ENCODE measurements around the gene MYADM.

The MYADM gene

GRCh38 chr19:53897459-53897858, 29.8 kb downstream of the MYADM start:
- no peaks in the 10 kb centered on the region for H3K27me3 ChIP-seq (ENCODE audit: insufficient read depth, insufficient read length)
- no peak for DNase-seq (ENCODE audit: low read depth, low spot score)
- no peak overlapping the region for H3K9ac ChIP-seq (ENCODE audit: insufficient read length, low read depth)
- TF ChIP-seq YY1 (IDR thresholded peaks at IDR 0.05; ENCODE audit: insufficient read depth, insufficient read length) (no peak), SUZ12 (IDR thresholded peaks at IDR 0.05; ENCODE audit: extremely low read depth, insufficient read depth, insufficient read length) (no peak), ZNF274 (IDR thresholded peaks at IDR 0.05; ENCODE audit: low read depth, low read length) (no peak)
- peaks cover 11% of the 10 kb centered on the region for H3K4me1 ChIP-seq (ENCODE audit: insufficient read depth, insufficient read length)
- no peaks in the 10 kb centered on the region for H3K9me3 ChIP-seq (ENCODE audit: insufficient read depth, low read length)
- no peaks in the 10 kb centered on the region for H3K36me3 ChIP-seq (ENCODE audit: insufficient read depth, insufficient read length, low read length)
- no peak overlapping the region for H3K4me3 ChIP-seq (ENCODE audit: insufficient read length, low read depth)

GRCh38 chr19:53898166-53898565, 30.5 kb downstream of the MYADM start:
- Histone ChIP-seq H3K4me1 (ENCODE audit: insufficient read depth, insufficient read length) (peaks cover 11% of the 10 kb centered on the region), H3K9me3 (ENCODE audit: insufficient read depth, low read length) (no peaks in the 10 kb centered on the region), H3K27me3 (ENCODE audit: insufficient read depth, insufficient read length) (no peaks in the 10 kb centered on the region), H3K9ac (ENCODE audit: insufficient read length, low read depth) (no peak overlapping the region), H3K4me3 (ENCODE audit: insufficient read length, low read depth) (peak overlapping the region; percentile 9), H3K36me3 (ENCODE audit: insufficient read depth, insufficient read length, low read length) (no peaks in the 10 kb centered on the region)
- TF ChIP-seq SUZ12 (IDR thresholded peaks at IDR 0.05; ENCODE audit: extremely low read depth, insufficient read depth, insufficient read length) (no peak), ZNF274 (IDR thresholded peaks at IDR 0.05; ENCODE audit: low read depth, low read length) (no peak), YY1 (IDR thresholded peaks at IDR 0.05; ENCODE audit: insufficient read depth, insufficient read length) (no peak)
- no peak for DNase-seq (ENCODE audit: low read depth, low spot score)

GRCh38 chr19:53898636-53899341, 31.1 kb downstream of the MYADM start:
- H3K36me3 ChIP-seq (ENCODE audit: insufficient read depth, insufficient read length, low read length): no peaks in the 10 kb centered on the region
- H3K9ac ChIP-seq (ENCODE audit: insufficient read length, low read depth): no peak overlapping the region
- no peaks in the 10 kb centered on the region for H3K27me3 ChIP-seq (ENCODE audit: insufficient read depth, insufficient read length)
- no peaks in the 10 kb centered on the region for H3K9me3 ChIP-seq (ENCODE audit: insufficient read depth, low read length)
- TF ChIP-seq YY1 (IDR thresholded peaks at IDR 0.05; ENCODE audit: insufficient read depth, insufficient read length) (no peak), ZNF274 (IDR thresholded peaks at IDR 0.05; ENCODE audit: low read depth, low read length) (no peak), SUZ12 (IDR thresholded peaks at IDR 0.05; ENCODE audit: extremely low read depth, insufficient read depth, insufficient read length) (no peak)
- peaks cover 11% of the 10 kb centered on the region for H3K4me1 ChIP-seq (ENCODE audit: insufficient read depth, insufficient read length)
- H3K4me3 ChIP-seq (ENCODE audit: insufficient read length, low read depth): peak overlapping the region; percentile 9
- peak; percentile 67 for DNase-seq (ENCODE audit: low read depth, low spot score)

GRCh38 chr19:53900191-53900860, 32.6 kb downstream of the MYADM start:
- Histone ChIP-seq H3K4me3 (ENCODE audit: insufficient read length, low read depth) (no peak overlapping the region), H3K9ac (ENCODE audit: insufficient read length, low read depth) (no peak overlapping the region), H3K4me1 (ENCODE audit: insufficient read depth, insufficient read length) (peaks cover 11% of the 10 kb centered on the region), H3K27me3 (ENCODE audit: insufficient read depth, insufficient read length) (peaks cover 10% of the 10 kb centered on the region), H3K36me3 (ENCODE audit: insufficient read depth, insufficient read length, low read length) (no peaks in the 10 kb centered on the region), H3K9me3 (ENCODE audit: insufficient read depth, low read length) (no peaks in the 10 kb centered on the region)
- DNase-seq (ENCODE audit: low read depth, low spot score): no peak
- TF ChIP-seq YY1 (IDR thresholded peaks at IDR 0.05; ENCODE audit: insufficient read depth, insufficient read length): no peak
- no peak for TF ChIP-seq ZNF274 (IDR thresholded peaks at IDR 0.05; ENCODE audit: low read depth, low read length)
- TF ChIP-seq SUZ12 (IDR thresholded peaks at IDR 0.05; ENCODE audit: extremely low read depth, insufficient read depth, insufficient read length): no peak

DNA sequence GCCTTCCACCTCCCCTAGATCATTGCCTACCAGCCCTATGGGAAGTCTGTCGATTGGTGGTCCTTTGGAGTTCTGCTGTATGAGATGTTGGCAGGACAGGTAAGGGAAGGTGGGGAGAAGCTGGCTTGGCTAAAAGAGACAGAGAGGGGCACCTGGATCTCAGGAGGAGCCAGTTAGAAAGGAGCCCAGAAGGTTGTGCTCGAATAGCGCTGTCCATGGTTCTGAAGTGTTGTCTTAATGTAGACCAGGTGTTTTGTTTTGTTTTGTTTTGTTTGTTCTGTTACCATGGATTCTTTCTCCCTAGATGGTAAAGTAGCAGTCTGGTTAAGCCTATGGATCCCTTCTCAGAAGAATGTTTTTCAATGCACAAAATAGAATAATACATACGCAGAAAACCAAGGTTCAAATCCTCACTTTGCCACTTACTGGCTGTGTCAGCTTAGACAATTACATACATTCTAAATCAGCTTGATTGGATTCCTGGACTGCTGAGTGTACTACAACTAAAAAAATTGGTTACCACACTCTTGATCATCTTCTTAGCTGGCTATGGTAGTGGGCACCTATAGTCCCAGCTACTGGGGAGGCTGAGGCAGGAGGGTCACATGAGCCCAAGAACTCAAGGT, 35.5 kb downstream of the MYADM start:
- TF ChIP-seq ZNF274 (IDR thresholded peaks at IDR 0.05; ENCODE audit: low read depth, low read length): no peak
- TF ChIP-seq YY1 (IDR thresholded peaks at IDR 0.05; ENCODE audit: insufficient read depth, insufficient read length): no peak
- no peak for TF ChIP-seq SUZ12 (IDR thresholded peaks at IDR 0.05; ENCODE audit: extremely low read depth, insufficient read depth, insufficient read length)
- Histone ChIP-seq H3K9me3 (ENCODE audit: insufficient read depth, low read length) (no peaks in the 10 kb centered on the region), H3K36me3 (ENCODE audit: insufficient read depth, insufficient read length, low read length) (no peaks in the 10 kb centered on the region), H3K4me1 (ENCODE audit: insufficient read depth, insufficient read length) (peaks cover under 1% of the 10 kb centered on the region), H3K9ac (ENCODE audit: insufficient read length, low read depth) (no peak overlapping the region), H3K4me3 (ENCODE audit: insufficient read length, low read depth) (no peak overlapping the region), H3K27me3 (ENCODE audit: insufficient read depth, insufficient read length) (peaks cover 32% of the 10 kb centered on the region)
- DNase-seq (ENCODE audit: low read depth, low spot score): no peak

GRCh38 chr19:53904909-53905308, 37.2 kb downstream of the MYADM start:
- Histone ChIP-seq H3K36me3 (ENCODE audit: insufficient read depth, insufficient read length, low read length) (no peaks in the 10 kb centered on the region), H3K4me1 (ENCODE audit: insufficient read depth, insufficient read length) (no peaks in the 10 kb centered on the region), H3K9ac (ENCODE audit: insufficient read length, low read depth) (no peak overlapping the region), H3K9me3 (ENCODE audit: insufficient read depth, low read length) (no peaks in the 10 kb centered on the region), H3K27me3 (ENCODE audit: insufficient read depth, insufficient read length) (peaks cover 37% of the 10 kb centered on the region), H3K4me3 (ENCODE audit: insufficient read length, low read depth) (no peak overlapping the region)
- TF ChIP-seq YY1 (IDR thresholded peaks at IDR 0.05; ENCODE audit: insufficient read depth, insufficient read length) (no peak), SUZ12 (IDR thresholded peaks at IDR 0.05; ENCODE audit: extremely low read depth, insufficient read depth, insufficient read length) (no peak), ZNF274 (IDR thresholded peaks at IDR 0.05; ENCODE audit: low read depth, low read length) (no peak)
- no peak for DNase-seq (ENCODE audit: low read depth, low spot score)

GRCh38 chr19:53905787-53906186, 38.1 kb downstream of the MYADM start:
- Histone ChIP-seq H3K27me3 (ENCODE audit: insufficient read depth, insufficient read length) (peaks cover 39% of the 10 kb centered on the region), H3K9ac (ENCODE audit: insufficient read length, low read depth) (no peak overlapping the region), H3K9me3 (ENCODE audit: insufficient read depth, low read length) (no peaks in the 10 kb centered on the region), H3K36me3 (ENCODE audit: insufficient read depth, insufficient read length, low read length) (no peaks in the 10 kb centered on the region), H3K4me3 (ENCODE audit: insufficient read length, low read depth) (no peak overlapping the region), H3K4me1 (ENCODE audit: insufficient read depth, insufficient read length) (no peaks in the 10 kb centered on the region)
- no peak for DNase-seq (ENCODE audit: low read depth, low spot score)
- no peak for TF ChIP-seq SUZ12 (IDR thresholded peaks at IDR 0.05; ENCODE audit: extremely low read depth, insufficient read depth, insufficient read length)
- TF ChIP-seq YY1 (IDR thresholded peaks at IDR 0.05; ENCODE audit: insufficient read depth, insufficient read length): no peak
- TF ChIP-seq ZNF274 (IDR thresholded peaks at IDR 0.05; ENCODE audit: low read depth, low read length): no peak

All from NT2/D1 (cell line).